ENCODE measurements around the gene PADI3. TPM values are rescaled to one million over a fixed set of nuclear protein-coding genes. Genes with fewer than 3 reads are reported as not detected.
A peak's percentile ranks its signal among the peaks of the same experiment; 100 is the strongest.

PADI3 gene
- total and polyA plus RNA-seq, 7 donors = 0.51 TPM; not detected in 6

DNA sequence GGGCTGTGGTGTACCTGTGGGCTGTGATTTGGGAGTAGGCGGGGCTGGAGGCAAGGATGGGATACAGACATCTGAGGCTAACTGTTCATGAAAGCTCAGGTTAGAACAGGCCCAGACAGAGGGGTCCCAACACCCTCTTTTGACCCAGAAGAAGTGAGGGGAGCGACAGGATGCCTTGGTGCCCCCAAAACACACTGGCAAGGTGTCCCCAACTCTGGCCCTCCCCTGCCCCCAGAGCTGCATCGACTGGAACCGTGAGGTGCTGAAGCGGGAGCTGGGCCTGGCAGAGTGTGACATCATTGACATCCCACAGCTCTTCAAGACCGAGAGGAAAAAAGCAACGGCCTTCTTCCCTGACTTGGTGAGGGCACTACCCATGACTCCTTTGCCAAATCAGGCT is 31.5 kb downstream of the PADI3 start:
- TF ChIP-seq EP300 (IDR thresholded peaks at IDR 0.05) (no peak), POLR2AphosphoS5 (IDR thresholded peaks at IDR 0.05) (no peak), POLR2A (IDR thresholded peaks at IDR 0.05) (no peak)
- TF ChIP-seq, protein P1, sequence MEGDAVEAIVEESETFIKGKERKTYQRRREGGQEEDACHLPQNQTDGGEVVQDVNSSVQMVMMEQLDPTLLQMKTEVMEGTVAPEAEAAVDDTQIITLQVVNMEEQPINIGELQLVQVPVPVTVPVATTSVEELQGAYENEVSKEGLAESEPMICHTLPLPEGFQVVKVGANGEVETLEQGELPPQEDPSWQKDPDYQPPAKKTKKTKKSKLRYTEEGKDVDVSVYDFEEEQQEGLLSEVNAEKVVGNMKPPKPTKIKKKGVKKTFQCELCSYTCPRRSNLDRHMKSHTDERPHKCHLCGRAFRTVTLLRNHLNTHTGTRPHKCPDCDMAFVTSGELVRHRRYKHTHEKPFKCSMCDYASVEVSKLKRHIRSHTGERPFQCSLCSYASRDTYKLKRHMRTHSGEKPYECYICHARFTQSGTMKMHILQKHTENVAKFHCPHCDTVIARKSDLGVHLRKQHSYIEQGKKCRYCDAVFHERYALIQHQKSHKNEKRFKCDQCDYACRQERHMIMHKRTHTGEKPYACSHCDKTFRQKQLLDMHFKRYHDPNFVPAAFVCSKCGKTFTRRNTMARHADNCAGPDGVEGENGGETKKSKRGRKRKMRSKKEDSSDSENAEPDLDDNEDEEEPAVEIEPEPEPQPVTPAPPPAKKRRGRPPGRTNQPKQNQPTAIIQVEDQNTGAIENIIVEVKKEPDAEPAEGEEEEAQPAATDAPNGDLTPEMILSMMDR (IDR thresholded peaks at IDR 0.05) = no peak
- intact Hi-C loops (cut with DNase I) = no loop called here

DNA sequence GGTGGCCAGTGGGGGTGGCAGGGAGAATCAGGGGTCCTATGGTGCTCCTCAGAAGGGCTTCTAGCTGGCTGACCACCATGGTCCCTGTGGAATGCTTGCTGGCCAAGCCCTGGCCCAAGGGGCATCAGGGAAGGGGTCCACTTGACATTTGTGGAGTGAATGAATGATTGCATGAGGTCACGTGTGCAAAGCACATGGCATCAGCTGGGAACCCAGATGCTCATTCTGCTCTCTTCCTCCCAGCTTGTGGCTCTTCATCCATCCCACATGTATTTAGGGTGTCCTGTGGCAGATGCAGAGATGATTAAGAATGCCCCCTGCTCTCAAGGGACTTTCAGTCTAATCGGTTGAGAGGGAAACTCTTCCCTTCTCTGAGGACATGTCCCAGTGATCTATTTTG is 32.0 kb downstream of the PADI3 start:
- Histone ChIP-seq H3K27ac (no peak overlapping the region), H3K27me3 (peaks cover 0 to 12% (median 0%) of the 10 kb centered on the region in 3 donors), H3K36me3 (no peaks in the 10 kb centered on the region), H3K4me1 (no peaks in the 10 kb centered on the region), H3K9me3 (no peaks in the 10 kb centered on the region), H3K4me3 (no peak overlapping the region)
- intact Hi-C loops (cut with DNase I) = no loop called here
- DNase-seq = no peak
- WGBS, 2 donors = 83 to 84% methylated on average over 2 of the region's 2 CpGs
- no peak for TF ChIP-seq POLR2AphosphoS5 (IDR thresholded peaks at IDR 0.05)
- TF ChIP-seq, protein P1 (IDR thresholded peaks at IDR 0.05) = no peak
- no peak for TF ChIP-seq EP300 (IDR thresholded peaks at IDR 0.05)
- no peak for TF ChIP-seq POLR2A (IDR thresholded peaks at IDR 0.05)

More for the DNA sequence above, 31.5 kb downstream of the PADI3 start:
- 84 to 85% methylated on average over 7 of the region's 7 CpGs for WGBS, 2 donors
- DNase-seq = no peak
- Histone ChIP-seq H3K4me3 (no peak overlapping the region), H3K27ac (no peak overlapping the region), H3K9me3 (no peaks in the 10 kb centered on the region), H3K4me1 (no peaks in the 10 kb centered on the region), H3K36me3 (no peaks in the 10 kb centered on the region), H3K27me3 (peaks cover 0 to 12% (median 0%) of the 10 kb centered on the region in 3 donors)

DNA sequence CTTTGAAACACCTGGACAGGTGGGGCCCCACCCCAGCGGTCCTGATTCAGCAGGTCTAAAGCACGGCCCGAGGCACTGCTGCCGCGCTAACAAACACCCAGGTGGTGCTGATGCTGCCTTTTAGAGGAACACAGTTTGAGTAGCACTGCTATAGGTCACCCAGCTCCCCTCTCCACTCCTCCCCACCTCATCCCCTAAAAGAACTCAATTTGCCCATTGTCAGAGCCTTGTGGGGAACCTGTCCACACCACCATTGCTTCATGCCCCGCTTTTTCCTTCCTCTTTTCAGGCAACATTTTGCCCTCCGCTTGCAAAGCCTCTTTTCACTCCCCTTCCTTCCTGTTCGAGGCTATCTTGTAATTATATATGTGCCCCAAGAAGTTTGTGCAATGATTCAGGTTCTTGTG is 32.9 kb downstream of the PADI3 start:
- DNase-seq = peak; percentile 22
- Histone ChIP-seq H3K4me3 (no peak overlapping the region), H3K27ac (no peak overlapping the region), H3K27me3 (peaks cover 0 to 8% (median 0%) of the 10 kb centered on the region in 3 donors), H3K36me3 (no peaks in the 10 kb centered on the region), H3K9me3 (no peaks in the 10 kb centered on the region), H3K4me1 (no peaks in the 10 kb centered on the region)
- 44% methylated on average over 8 of the region's 8 CpGs for WGBS, 2 donors
- intact Hi-C loops (cut with DNase I) = no loop called here
- TF ChIP-seq POLR2A (IDR thresholded peaks at IDR 0.05) (no peak), EP300 (IDR thresholded peaks at IDR 0.05) (no peak), POLR2AphosphoS5 (IDR thresholded peaks at IDR 0.05) (no peak)
- TF ChIP-seq, protein P1 (IDR thresholded peaks at IDR 0.05) = no peak

DNA sequence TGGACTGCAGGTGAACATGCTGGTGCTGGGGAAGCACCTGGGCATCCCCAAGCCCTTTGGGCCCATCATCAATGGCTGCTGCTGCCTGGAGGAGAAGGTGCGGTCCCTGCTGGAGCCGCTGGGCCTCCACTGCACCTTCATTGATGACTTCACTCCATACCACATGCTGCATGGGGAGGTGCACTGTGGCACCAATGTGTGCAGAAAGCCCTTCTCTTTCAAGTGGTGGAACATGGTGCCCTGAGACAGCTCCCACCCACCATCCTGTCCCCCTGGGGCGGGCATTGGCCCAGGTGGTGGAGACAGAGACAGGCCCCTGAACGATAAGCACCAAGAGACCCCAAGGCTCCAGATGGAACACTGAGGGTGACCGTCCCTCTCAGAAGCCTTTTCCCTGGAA is 33.9 kb downstream of the PADI3 start:
- H3K36me3 ChIP-seq = no peaks in the 10 kb centered on the region
- intact Hi-C loops (cut with DNase I) = no loop called here
- H3K9me3 ChIP-seq = no peaks in the 10 kb centered on the region
- no peak overlapping the region for H3K4me3 ChIP-seq
- peaks cover 0 to 13% (median 2%) of the 10 kb centered on the region in 3 donors for H3K27me3 ChIP-seq
- DNase-seq = no peak
- TF ChIP-seq POLR2A (IDR thresholded peaks at IDR 0.05) (no peak), EP300 (IDR thresholded peaks at IDR 0.05) (no peak), POLR2AphosphoS5 (IDR thresholded peaks at IDR 0.05) (no peak)
- TF ChIP-seq, protein P1 (IDR thresholded peaks at IDR 0.05) = no peak
- no peak overlapping the region for H3K27ac ChIP-seq
- 89 to 92% methylated on average over 5 of the region's 5 CpGs for WGBS, 2 donors
- no peaks in the 10 kb centered on the region for H3K4me1 ChIP-seq

DNA sequence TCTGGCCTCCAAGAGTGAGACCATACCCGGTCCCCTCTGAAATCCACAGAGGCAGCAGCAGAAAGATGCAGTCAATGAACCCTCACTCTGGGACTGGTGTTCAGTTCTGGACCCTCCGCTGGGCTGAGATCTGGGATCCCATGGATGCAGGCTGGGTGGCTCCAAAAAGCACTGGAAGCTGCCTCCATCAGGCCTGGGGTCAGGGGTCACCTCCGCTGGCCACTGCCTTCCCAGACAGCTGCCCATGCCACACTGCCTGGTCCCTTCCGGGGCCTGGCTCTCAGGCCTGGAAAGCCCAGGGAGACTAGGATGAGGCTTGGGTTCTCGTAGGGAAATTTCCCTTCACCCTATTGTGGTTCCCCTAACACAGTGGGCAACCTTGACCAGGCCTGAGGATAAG is 37.7 kb downstream of the PADI3 start:
- Histone ChIP-seq H3K36me3 (no peaks in the 10 kb centered on the region), H3K27ac (no peak overlapping the region), H3K4me3 (no peak overlapping the region), H3K4me1 (no peaks in the 10 kb centered on the region), H3K9me3 (no peaks in the 10 kb centered on the region), H3K27me3 (peaks cover 0 to 14% (median 4%) of the 10 kb centered on the region in 3 donors)
- intact Hi-C loops (cut with DNase I) = no loop called here
- no peak for DNase-seq
- TF ChIP-seq POLR2A (IDR thresholded peaks at IDR 0.05) (no peak), POLR2AphosphoS5 (IDR thresholded peaks at IDR 0.05) (no peak), EP300 (IDR thresholded peaks at IDR 0.05) (no peak)
- TF ChIP-seq, protein P1 (IDR thresholded peaks at IDR 0.05) = no peak
- 81 to 87% methylated on average over 5 of the region's 5 CpGs for WGBS, 2 donors
